Lower lobe of right lung (tissue), 2 donors: Measurements from ENCODE around the gene HSPG2. TPM values are rescaled to one million over a fixed set of nuclear protein-coding genes. Genes with fewer than 3 reads are reported as not detected.

Experiments used
- ATAC-seq, 2 donors: fragments of 200-7000 bp; cut with Tn5 transposase; one replicate each; pipeline ENCODE4 v1.9.1; 2020 to 2022; ENCODE audit warnings: mild to moderate bottlenecking in 2 of 2, moderate library complexity in 2 of 2
- DNase-seq: peaks from one replicate; pipeline ENCODE4 v3.0.0-alpha.2; 2020
- H3K27ac ChIP-seq: fragments of 200-600 bp; one replicate; pipeline ENCODE4 v1.8.0; 2022
- H3K27me3 ChIP-seq: fragments of 200-600 bp; one replicate; pipeline ENCODE4 v1.8.0; 2022; ENCODE audit warnings: low read depth
- H3K36me3 ChIP-seq: fragments of 200-600 bp; one replicate; pipeline ENCODE4 v1.8.0; 2022; ENCODE audit warnings: mild to moderate bottlenecking
- H3K4me1 ChIP-seq: fragments of 200-600 bp; one replicate; pipeline ENCODE4 v1.8.0; 2022
- H3K4me3 ChIP-seq: fragments of 200-600 bp; one replicate; pipeline ENCODE4 v1.8.0; 2022; ENCODE audit warnings: mild to moderate bottlenecking
- H3K9me3 ChIP-seq: fragments of 200-600 bp; one replicate; pipeline ENCODE4 v1.8.0; 2022
- CTCF ChIP-seq: fragments of 200-600 bp; IDR thresholded peaks from one replicate; pipeline ENCODE4 v1.8.0; 2022; ENCODE audit warnings: antibody characterized with exemption, mild to moderate bottlenecking
- intact Hi-C: fragments of 100-400 bp; cut with DNase I; formaldehyde crosslinking; loops from one replicate; pipeline ENCODE4 v1.11.0; 2022
- total RNA-seq: library from RNA; stranded (reverse); fragmentation: NEBNext Ultra II Directional; extraction: Animal tissue kit (Norgen Biotek cat#: 25700); gene quantifications from one replicate; pipeline ENCODE4 v1.2.1, GENCODE V29; 2021
- donor health status: DM: no; HTN: yes; CAD: no; lungs with severe emphysema.

Gene HSPG2
- total RNA-seq, 1 donor from 2014 or later = 216 TPM

GRCh38 chr1:21869620-21870121, 67.4 kb downstream of the HSPG2 start:
- no peak for DNase-seq
- intact Hi-C loops = no loop called here
- H3K27ac ChIP-seq = peak overlapping the region; percentile 18
- H3K27me3 ChIP-seq = no peaks in the 10 kb centered on the region
- no peaks in the 10 kb centered on the region for H3K9me3 ChIP-seq
- H3K36me3 ChIP-seq = peaks cover 79% of the 10 kb centered on the region
- peak; percentile 45 to 72 for ATAC-seq
- no peaks in the 10 kb centered on the region for H3K4me1 ChIP-seq
- H3K4me3 ChIP-seq = no peak overlapping the region
- no peak for TF ChIP-seq CTCF

- no peak for ATAC-seq
- H3K27me3 ChIP-seq = no peaks in the 10 kb centered on the region
- TF ChIP-seq CTCF = no peak
- intact Hi-C loops = no loop called here
- no peak overlapping the region for H3K4me3 ChIP-seq
- peaks cover 79% of the 10 kb centered on the region for H3K36me3 ChIP-seq
- peak overlapping the region; percentile 18 for H3K27ac ChIP-seq
- H3K4me1 ChIP-seq = no peaks in the 10 kb centered on the region
- H3K9me3 ChIP-seq = no peaks in the 10 kb centered on the region
- DNase-seq = no peak
These were observed 68.1 kb downstream of the HSPG2 start for GRCh38 chr1:21868941-21869454.

GRCh38 chr1:21868482-21868881, 68.6 kb downstream of the HSPG2 start:
- no peak for ATAC-seq

GRCh38 chr1:21867451-21867996, 69.6 kb downstream of the HSPG2 start:
- no peak overlapping the region for H3K4me3 ChIP-seq
- no peak overlapping the region for H3K27ac ChIP-seq
- intact Hi-C loops = no loop called here
- ATAC-seq (no peak), DNase-seq (no peak)
- H3K36me3 ChIP-seq = peaks cover 74% of the 10 kb centered on the region
- no peak for TF ChIP-seq CTCF
- no peaks in the 10 kb centered on the region for H3K27me3 ChIP-seq
- H3K4me1 ChIP-seq = no peaks in the 10 kb centered on the region
- no peaks in the 10 kb centered on the region for H3K9me3 ChIP-seq

More at GRCh38 chr1:21868482-21868881, 68.6 kb downstream of the HSPG2 start:
- Histone ChIP-seq H3K36me3 (peaks cover 79% of the 10 kb centered on the region), H3K27ac (no peak overlapping the region), H3K4me1 (no peaks in the 10 kb centered on the region), H3K9me3 (no peaks in the 10 kb centered on the region), H3K27me3 (no peaks in the 10 kb centered on the region), H3K4me3 (no peak overlapping the region)
- no peak for DNase-seq
- no peak for TF ChIP-seq CTCF
- intact Hi-C loops = no loop called here

GRCh38 chr1:21866707-21867043, 70.4 kb downstream of the HSPG2 start:
- Histone ChIP-seq H3K27ac (no peak overlapping the region), H3K4me3 (no peak overlapping the region), H3K27me3 (no peaks in the 10 kb centered on the region), H3K9me3 (no peaks in the 10 kb centered on the region), H3K4me1 (no peaks in the 10 kb centered on the region), H3K36me3 (peaks cover 74% of the 10 kb centered on the region)
- ATAC-seq = no peak
- intact Hi-C loops = no loop called here
- no peak for TF ChIP-seq CTCF
- DNase-seq = no peak
